Naive thymus-derived CD8-positive, alpha-beta T cell (primary cell): Measurements from ENCODE around the gene CTNNA2. TPM values are rescaled to one million over a fixed set of nuclear protein-coding genes. Genes with fewer than 3 reads are reported as not detected.

ENCODE experiments used
- microRNA-seq: library from miRNA; unstranded; fragments of <30 nt; microRNA quantifications from one replicate; pipeline ENCODE4 v1.2.0, GENCODE V29; 2022; ENCODE audit warnings: borderline microRNAs expressed
- polyA plus RNA-seq, 3 donors: library from polyadenylated mRNA; unstranded; fragments of 300-500 nt; fragmentation: Illumina TruSeq; gene quantifications; one replicate each; pipeline ENCODE4 v1.2.3, GENCODE V29; 2021
- total RNA-seq, 8 experiments: library from RNA in 2 of 8; stranded (reverse) in 2 of 8; gene quantifications; one replicate each; pipeline ENCODE4 v1.2.3 and lab custom pipeline; 2021 to 2026

Gene CTNNA2
- total and polyA plus RNA-seq, 5 experiments from 2014 or later = not detected

Small RNA genes lying within 50 kb of the gene (microRNA-seq; reads per million reads assigned to microRNA genes)
- gene MIR4264 = not detected
- not detected for gene MIR8080
